AG09309 (cell line): ENCODE measurements around the gene VPS4B.

Experiments
- DNase-seq: peaks from one replicate; pipeline ENCODE4 v3.0.0-alpha.2; 2010; ENCODE audit warnings: low read depth
- H3K4me3 ChIP-seq: 2 replicates; pipeline ENCODE4 v1.5.1; 2011; ENCODE audit warnings: mild to moderate bottlenecking, low read depth, low read length, moderate library complexity; ENCODE audit not compliant: control insufficient read depth
- TF ChIP-seq, protein P1 (sequence below): IDR thresholded peaks from 2 replicates; pipeline ENCODE4 v1.5.1; 2011; ENCODE audit warnings: mild to moderate bottlenecking, low read depth, low read length, inconsistent platforms; ENCODE audit not compliant: insufficient read depth, control insufficient read depth; ENCODE audit errors: missing control alignments

VPS4B gene

DNA sequence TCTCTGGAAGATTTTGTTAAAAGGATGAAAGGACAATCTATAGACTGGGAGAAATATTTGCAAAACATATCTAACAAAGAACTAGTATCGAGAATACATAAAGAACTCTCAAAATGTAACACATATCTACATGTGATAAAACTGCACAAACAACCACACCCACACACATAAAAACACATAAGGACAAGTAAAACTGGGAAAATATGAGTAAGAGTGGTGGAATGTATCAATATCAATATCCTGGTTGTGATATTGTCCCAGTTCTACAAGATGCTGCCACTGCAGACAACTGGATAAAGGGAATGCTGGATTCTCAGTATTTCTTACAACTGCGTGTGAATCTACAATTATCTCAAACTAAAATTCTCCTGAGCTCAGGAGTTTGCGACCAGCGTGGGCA is 9.3 kb downstream of the VPS4B start:
- no peak overlapping the region for H3K4me3 ChIP-seq
- TF ChIP-seq, protein P1, sequence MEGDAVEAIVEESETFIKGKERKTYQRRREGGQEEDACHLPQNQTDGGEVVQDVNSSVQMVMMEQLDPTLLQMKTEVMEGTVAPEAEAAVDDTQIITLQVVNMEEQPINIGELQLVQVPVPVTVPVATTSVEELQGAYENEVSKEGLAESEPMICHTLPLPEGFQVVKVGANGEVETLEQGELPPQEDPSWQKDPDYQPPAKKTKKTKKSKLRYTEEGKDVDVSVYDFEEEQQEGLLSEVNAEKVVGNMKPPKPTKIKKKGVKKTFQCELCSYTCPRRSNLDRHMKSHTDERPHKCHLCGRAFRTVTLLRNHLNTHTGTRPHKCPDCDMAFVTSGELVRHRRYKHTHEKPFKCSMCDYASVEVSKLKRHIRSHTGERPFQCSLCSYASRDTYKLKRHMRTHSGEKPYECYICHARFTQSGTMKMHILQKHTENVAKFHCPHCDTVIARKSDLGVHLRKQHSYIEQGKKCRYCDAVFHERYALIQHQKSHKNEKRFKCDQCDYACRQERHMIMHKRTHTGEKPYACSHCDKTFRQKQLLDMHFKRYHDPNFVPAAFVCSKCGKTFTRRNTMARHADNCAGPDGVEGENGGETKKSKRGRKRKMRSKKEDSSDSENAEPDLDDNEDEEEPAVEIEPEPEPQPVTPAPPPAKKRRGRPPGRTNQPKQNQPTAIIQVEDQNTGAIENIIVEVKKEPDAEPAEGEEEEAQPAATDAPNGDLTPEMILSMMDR, result no peak
- no peak for DNase-seq

- no peak overlapping the region for H3K4me3 ChIP-seq
- peak; percentile 23 for DNase-seq
- TF ChIP-seq, protein P1, result no peak
These were observed 11.5 kb downstream of the VPS4B start for GRCh38 chr18:63410792-63411191.

DNA sequence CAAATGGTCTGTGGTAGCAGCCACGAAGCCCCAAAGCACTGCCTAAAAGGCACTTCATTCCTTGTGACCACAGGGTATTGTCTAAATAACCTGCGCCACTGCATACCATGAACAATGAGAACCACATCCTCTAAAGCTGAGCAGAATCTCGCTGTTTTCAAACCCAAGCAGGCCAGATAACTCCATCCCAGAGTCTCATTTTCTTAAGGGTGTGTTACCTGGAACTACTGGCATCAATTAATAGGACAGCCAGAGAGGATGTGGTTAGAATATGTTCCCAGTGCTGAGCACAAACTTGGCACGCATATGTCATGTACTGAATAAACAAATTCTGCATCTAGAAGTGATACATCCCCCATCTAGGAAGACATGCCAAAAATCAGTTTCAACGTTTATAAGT is 13.0 kb downstream of the VPS4B start:
- TF ChIP-seq, protein P1, result no peak
- H3K4me3 ChIP-seq, result no peak overlapping the region
- DNase-seq, result no peak

- H3K4me3 ChIP-seq, result no peak overlapping the region
- DNase-seq, result no peak
- TF ChIP-seq, protein P1, result no peak
These were observed 14.5 kb downstream of the VPS4B start for GRCh38 chr18:63407734-63408133.

- H3K4me3 ChIP-seq, result no peak overlapping the region
- TF ChIP-seq, protein P1, result no peak
- DNase-seq, result no peak
These were observed 16.3 kb downstream of the VPS4B start for GRCh38 chr18:63405986-63406385.

DNA sequence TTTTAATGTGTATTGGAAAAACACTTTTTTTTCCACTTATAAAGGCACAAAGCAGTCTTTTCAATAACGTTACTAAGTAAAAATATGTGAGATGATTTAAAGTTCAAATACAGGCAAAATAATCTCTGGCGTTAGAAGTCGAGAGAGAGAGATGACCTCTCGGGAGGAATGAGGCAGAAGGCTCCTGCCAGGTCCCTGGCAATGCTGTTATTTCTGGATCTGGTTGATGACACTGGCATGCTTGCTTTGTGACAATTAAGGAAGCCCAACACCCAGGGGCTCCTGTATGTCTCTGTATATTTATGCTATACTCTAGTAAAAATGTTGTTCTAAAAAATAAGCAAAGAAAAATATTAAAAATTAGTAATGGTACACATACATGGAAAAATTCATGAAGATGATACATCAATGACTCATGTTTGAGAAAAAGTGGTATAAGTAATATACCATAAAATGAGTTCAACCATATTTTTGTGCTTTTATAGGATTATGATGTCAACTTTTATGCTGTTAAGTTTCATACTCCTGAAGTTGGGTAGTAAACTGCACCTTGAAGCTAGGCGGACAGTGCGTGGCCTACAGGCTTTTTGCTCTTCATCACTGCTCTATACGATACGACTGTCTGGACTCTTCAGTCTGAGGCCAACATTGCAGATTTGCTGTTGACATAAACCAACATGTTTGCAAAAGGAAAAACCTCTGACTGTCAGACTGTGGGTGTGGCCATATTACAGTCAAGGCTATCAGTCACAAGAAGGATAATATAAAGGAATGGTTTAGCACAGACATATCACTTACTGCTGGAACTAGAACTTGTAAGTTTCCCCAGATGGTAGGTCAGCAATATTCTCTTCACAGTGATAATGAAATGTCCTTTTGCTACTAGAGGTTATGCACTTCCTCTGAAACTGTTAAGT is 19.8 kb downstream of the VPS4B start:
- H3K4me3 ChIP-seq, result no peak overlapping the region
- TF ChIP-seq, protein P1, result no peak
- no peak for DNase-seq

GRCh38 chr18:63399300-63399699 is 23.0 kb downstream of the VPS4B start:
- no peak for DNase-seq
- TF ChIP-seq, protein P1, result no peak
- H3K4me3 ChIP-seq, result no peak overlapping the region
